HEK293 (cell line): ENCODE results near the gene GALNS.
A peak's percentile ranks its signal among the peaks of the same experiment; 100 is the strongest.

Experiments
- CTCF ChIA-PET: fragments of 350-600 bp; formaldehyde crosslinking; extraction: SDS; loops from one replicate; lab custom pipeline; 2021; ENCODE audit warnings: antibody characterized with exemption; lab: Yijun Ruan, JAX
- POLR2A ChIA-PET: fragments of 300-600 bp; formaldehyde crosslinking; extraction: SDS; loops from one replicate; lab custom pipeline; 2020; ENCODE audit warnings: antibody characterized with exemption, inconsistent platforms; lab: Yijun Ruan, JAX
- H3K27ac ChIP-seq: fragments of 200-500 bp; sonication (Bioruptor generic); 2 replicates; pipeline ENCODE4 v1.5.1; 2014; ENCODE audit warnings: low read depth, low read length, control low read depth, inconsistent platforms; ENCODE audit errors: extremely low read depth
- H3K36me3 ChIP-seq, 2 experiments: fragments of 200-500 bp in 1 of 2; sonication (Bioruptor generic) in 1 of 2; 1 replicate in 1 of 2; 2 replicates in 1 of 2; pipeline ENCODE4 v1.5.1; 2014 to 2017; ENCODE audit warnings: inconsistent platforms in 2 of 2, low read length in 2 of 2; ENCODE audit not compliant: control insufficient read depth in 2 of 2, insufficient read depth in 1 of 2
- H3K4me1 ChIP-seq: fragments of 200-500 bp; sonication (Bioruptor generic); 2 replicates; pipeline ENCODE4 v1.5.1; 2014; ENCODE audit warnings: mild to moderate bottlenecking, low read length, inconsistent platforms; ENCODE audit not compliant: control insufficient read depth, insufficient read depth
- H3K4me3 ChIP-seq: 2 replicates; pipeline ENCODE4 v1.5.1; 2011; ENCODE audit warnings: low read depth, mild to moderate bottlenecking, control low read depth, low read length, moderate library complexity
- H3K9me3 ChIP-seq: fragments of 200-500 bp; sonication (Bioruptor generic); 2 replicates; pipeline ENCODE4 v1.5.1; 2014; ENCODE audit warnings: low read depth, low read length, inconsistent platforms; ENCODE audit not compliant: control insufficient read depth, insufficient read depth
- CTCF ChIP-seq: fragments of 450-650 bp; formaldehyde crosslinking; IDR thresholded peaks from 2 replicates; pipeline ENCODE4 v1.5.1; 2016; ENCODE audit warnings: missing biosample characterization, missing genetic modification characterization
- ELK4 ChIP-seq: IDR thresholded peaks from 2 replicates; pipeline ENCODE4 v1.6.1; 2011; ENCODE audit warnings: mild to moderate bottlenecking, low read depth, low read length, borderline replicate concordance
- GLI2 ChIP-seq: fragments of 450-650 bp; formaldehyde crosslinking; IDR thresholded peaks from 2 replicates; pipeline ENCODE4; 2017; ENCODE audit warnings: missing biosample characterization, missing genetic modification characterization, low read depth, borderline replicate concordance
- OSR2 ChIP-seq: fragments of 450-650 bp; formaldehyde crosslinking; IDR thresholded peaks from 2 replicates; pipeline ENCODE4 v1.5.1; 2016; ENCODE audit warnings: missing biosample characterization, missing genetic modification characterization
- PRDM10 ChIP-seq: fragments of 450-650 bp; formaldehyde crosslinking; IDR thresholded peaks from 2 replicates; pipeline ENCODE4 v1.5.1; 2016; ENCODE audit warnings: missing biosample characterization, missing genetic modification characterization
- TRIM28 ChIP-seq: IDR thresholded peaks from 2 replicates; pipeline ENCODE4 v1.6.1; 2011; ENCODE audit warnings: low read length, control low read depth, borderline replicate concordance
- ZBTB17 ChIP-seq: fragments of 450-650 bp; formaldehyde crosslinking; IDR thresholded peaks from 2 replicates; pipeline ENCODE4 v1.5.1; 2016; ENCODE audit warnings: missing biosample characterization, missing genetic modification characterization
- ZIC2 ChIP-seq: fragments of 450-650 bp; formaldehyde crosslinking; IDR thresholded peaks from 2 replicates; pipeline ENCODE4 v1.5.1; 2016; ENCODE audit warnings: missing biosample characterization, missing genetic modification characterization
- ZNF18 ChIP-seq: fragments of 450-650 bp; formaldehyde crosslinking; IDR thresholded peaks from 2 replicates; pipeline ENCODE4 v1.5.1; 2016; ENCODE audit warnings: missing biosample characterization, missing genetic modification characterization
- ZNF184 ChIP-seq: fragments of 450-650 bp; IDR thresholded peaks from 2 replicates; pipeline ENCODE4 v1.5.1; 2018; ENCODE audit warnings: missing biosample characterization, mild to moderate bottlenecking, missing genetic modification characterization
- ZNF335 ChIP-seq: fragments of 450-650 bp; formaldehyde crosslinking; conservative IDR thresholded peaks from 2 replicates; pipeline ENCODE4 v1.5.1; 2016; ENCODE audit warnings: missing biosample characterization, missing genetic modification characterization
- ZNF423 ChIP-seq: fragments of 450-650 bp; formaldehyde crosslinking; IDR thresholded peaks from 2 replicates; pipeline ENCODE4 v1.5.1; 2016; ENCODE audit warnings: missing biosample characterization, missing genetic modification characterization
- ZNF521 ChIP-seq: fragments of 450-650 bp; formaldehyde crosslinking; IDR thresholded peaks from 2 replicates; pipeline ENCODE4 v1.5.1; 2017; ENCODE audit warnings: missing biosample characterization, mild to moderate bottlenecking, missing genetic modification characterization
- ZNF600 ChIP-seq: fragments of 450-650 bp; formaldehyde crosslinking; IDR thresholded peaks from 2 replicates; pipeline ENCODE4 v1.5.1; 2016; ENCODE audit warnings: missing biosample characterization, missing genetic modification characterization
- TF ChIP-seq, protein P1 (sequence below): fragments of 450-650 bp; formaldehyde crosslinking; IDR thresholded peaks from 2 replicates; pipeline ENCODE4 v1.5.1; 2016; ENCODE audit warnings: missing biosample characterization, missing genetic modification characterization
- TF ChIP-seq, protein P2 (sequence below): fragments of 450-650 bp; formaldehyde crosslinking; conservative IDR thresholded peaks from 2 replicates; pipeline ENCODE4 v1.5.1; 2016; ENCODE audit warnings: low read depth, missing biosample characterization, missing genetic modification characterization
- TF ChIP-seq, protein P3 (sequence below): fragments of 450-650 bp; formaldehyde crosslinking; IDR thresholded peaks from 2 replicates; pipeline ENCODE4 v1.5.1; 2017; ENCODE audit warnings: missing biosample characterization, missing genetic modification characterization

The GALNS gene

GRCh38 chr16:88783391-88784073, 73.2 kb downstream of the GALNS start:
- Histone ChIP-seq H3K4me1 (peaks cover 29% of the 10 kb centered on the region), H3K27ac (peak overlapping the region; percentile 76), H3K9me3 (no peaks in the 10 kb centered on the region), H3K36me3 (no peaks in the 10 kb centered on the region), H3K4me3 (peak overlapping the region; percentile 53)
- POLR2A ChIA-PET, result interaction anchor here (0.9 to 6.7 kb wide), 10 partner anchors 9 to 213 kb away, joined by 3 to 97 read pairs (median 6); partner anchors contain the start of genes APRT and ZC3H18
- no peak for TF ChIP-seq ZNF184 (tag by site-specific recombination)
- TF ChIP-seq ELK4, result no peak
- TF ChIP-seq, protein P1, sequence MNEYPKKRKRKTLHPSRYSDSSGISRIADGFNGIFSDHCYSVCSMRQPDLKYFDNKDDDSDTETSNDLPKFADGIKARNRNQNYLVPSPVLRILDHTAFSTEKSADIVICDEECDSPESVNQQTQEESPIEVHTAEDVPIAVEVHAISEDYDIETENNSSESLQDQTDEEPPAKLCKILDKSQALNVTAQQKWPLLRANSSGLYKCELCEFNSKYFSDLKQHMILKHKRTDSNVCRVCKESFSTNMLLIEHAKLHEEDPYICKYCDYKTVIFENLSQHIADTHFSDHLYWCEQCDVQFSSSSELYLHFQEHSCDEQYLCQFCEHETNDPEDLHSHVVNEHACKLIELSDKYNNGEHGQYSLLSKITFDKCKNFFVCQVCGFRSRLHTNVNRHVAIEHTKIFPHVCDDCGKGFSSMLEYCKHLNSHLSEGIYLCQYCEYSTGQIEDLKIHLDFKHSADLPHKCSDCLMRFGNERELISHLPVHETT, result no peak
- peak; percentile 36; the same call in 1 of the 2 replicates for TF ChIP-seq PRDM10 (tag by site-specific recombination)
- TF ChIP-seq ZNF521, result no peak
- TF ChIP-seq, protein P2, sequence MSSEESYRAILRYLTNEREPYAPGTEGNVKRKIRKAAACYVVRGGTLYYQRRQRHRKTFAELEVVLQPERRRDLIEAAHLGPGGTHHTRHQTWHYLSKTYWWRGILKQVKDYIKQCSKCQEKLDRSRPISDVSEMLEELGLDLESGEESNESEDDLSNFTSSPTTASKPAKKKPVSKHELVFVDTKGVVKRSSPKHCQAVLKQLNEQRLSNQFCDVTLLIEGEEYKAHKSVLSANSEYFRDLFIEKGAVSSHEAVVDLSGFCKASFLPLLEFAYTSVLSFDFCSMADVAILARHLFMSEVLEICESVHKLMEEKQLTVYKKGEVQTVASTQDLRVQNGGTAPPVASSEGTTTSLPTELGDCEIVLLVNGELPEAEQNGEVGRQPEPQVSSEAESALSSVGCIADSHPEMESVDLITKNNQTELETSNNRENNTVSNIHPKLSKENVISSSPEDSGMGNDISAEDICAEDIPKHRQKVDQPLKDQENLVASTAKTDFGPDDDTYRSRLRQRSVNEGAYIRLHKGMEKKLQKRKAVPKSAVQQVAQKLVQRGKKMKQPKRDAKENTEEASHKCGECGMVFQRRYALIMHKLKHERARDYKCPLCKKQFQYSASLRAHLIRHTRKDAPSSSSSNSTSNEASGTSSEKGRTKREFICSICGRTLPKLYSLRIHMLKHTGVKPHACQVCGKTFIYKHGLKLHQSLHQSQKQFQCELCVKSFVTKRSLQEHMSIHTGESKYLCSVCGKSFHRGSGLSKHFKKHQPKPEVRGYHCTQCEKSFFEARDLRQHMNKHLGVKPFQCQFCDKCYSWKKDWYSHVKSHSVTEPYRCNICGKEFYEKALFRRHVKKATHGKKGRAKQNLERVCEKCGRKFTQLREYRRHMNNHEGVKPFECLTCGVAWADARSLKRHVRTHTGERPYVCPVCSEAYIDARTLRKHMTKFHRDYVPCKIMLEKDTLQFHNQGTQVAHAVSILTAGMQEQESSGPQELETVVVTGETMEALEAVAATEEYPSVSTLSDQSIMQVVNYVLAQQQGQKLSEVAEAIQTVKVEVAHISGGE (tag by site-specific recombination), result peak; percentile 94
- TF ChIP-seq OSR2 (tag by site-specific recombination), result no peak
- no peak for TF ChIP-seq TRIM28
- no peak for TF ChIP-seq GLI2
- peak; percentile 71 for TF ChIP-seq ZBTB17
- TF ChIP-seq ZNF600, result peak; percentile 33; the same call in 1 of the 2 replicates
- peak; percentile 32; the same call in 1 of the 2 replicates for TF ChIP-seq ZNF423 (tag by site-specific recombination)
- peak; percentile 30; the same call in 1 of the 2 replicates for TF ChIP-seq ZIC2
- TF ChIP-seq, protein P3, sequence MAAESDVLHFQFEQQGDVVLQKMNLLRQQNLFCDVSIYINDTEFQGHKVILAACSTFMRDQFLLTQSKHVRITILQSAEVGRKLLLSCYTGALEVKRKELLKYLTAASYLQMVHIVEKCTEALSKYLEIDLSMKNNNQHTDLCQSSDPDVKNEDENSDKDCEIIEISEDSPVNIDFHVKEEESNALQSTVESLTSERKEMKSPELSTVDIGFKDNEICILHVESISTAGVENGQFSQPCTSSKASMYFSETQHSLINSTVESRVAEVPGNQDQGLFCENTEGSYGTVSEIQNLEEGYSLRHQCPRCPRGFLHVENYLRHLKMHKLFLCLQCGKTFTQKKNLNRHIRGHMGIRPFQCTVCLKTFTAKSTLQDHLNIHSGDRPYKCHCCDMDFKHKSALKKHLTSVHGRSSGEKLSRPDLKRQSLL (tag by site-specific recombination), result peak; percentile 62; the same call in 1 of the 2 replicates
- TF ChIP-seq ZNF18, result peak; percentile 77; the same call in 1 of the 2 replicates
- TF ChIP-seq CTCF (tag by site-specific recombination), result 0 out of 2 replicates have a peak, but pooled peaks have one; percentile 6
- peak; percentile 32 for TF ChIP-seq ZNF335 (tag by site-specific recombination)
- CTCF ChIA-PET, result interaction anchor here (0.6 to 3.3 kb wide), 7 partner anchors 11 to 43 kb away, joined by 3 to 16 read pairs (median 5); no protein-coding TSS in a partner anchor
